Measurements from ENCODE around the gene ENPP3.
A peak's percentile ranks its signal among the peaks of the same experiment; 100 is the strongest.

The ENPP3 gene

DNA sequence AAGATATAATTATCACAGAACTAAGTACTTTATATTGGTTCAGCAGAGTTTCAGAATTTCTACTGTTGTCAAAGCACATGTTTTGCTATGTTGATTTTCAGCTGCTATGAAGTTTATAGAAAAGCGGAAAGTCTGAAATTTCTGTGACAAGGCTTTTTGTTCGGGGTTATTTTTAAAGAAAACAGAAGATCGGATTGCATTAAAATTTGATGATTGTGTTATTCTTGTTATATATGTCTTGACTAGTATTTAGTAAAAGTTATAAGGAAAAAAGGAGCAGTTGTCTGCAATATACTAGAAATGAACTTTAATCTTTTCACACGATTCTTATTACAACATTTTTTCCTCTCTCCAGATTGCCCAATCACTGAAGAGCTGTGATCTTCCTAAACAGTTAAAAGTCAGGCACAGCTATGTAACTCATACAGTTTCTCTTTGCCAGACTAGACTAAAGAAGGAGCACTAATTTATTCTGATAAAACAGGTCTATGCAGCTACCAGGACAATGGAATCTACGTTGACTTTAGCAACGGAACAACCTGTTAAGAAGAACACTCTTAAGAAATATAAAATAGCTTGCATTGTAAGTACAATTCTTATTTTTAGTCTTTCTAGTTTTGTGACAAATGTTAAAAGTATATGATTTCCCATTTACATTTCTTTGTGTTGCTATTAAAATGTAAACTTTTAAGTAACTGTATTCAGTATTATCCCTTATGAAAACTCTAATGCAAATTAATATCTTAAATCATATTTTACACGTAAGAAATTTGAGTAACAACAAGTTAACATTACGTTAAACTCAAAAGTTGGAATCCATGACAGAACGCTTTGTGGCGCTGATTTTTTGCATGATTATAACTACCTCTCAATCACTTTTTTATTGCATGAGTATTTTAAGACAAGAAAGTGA lies at the start of gene ENPP3:
Gene ENPP3, plus strand, starts transcription at position 423 of the 913 bp plus-strand sequence. Its CDS starts 83 bp downstream, at position 506.
- no peak within 1 kb of the TSS for H3K4me3 ChIP-seq (ENCODE audit: low read length)
- no peak for DNase-seq (ENCODE audit: low read depth)
- TF ChIP-seq, protein P1, sequence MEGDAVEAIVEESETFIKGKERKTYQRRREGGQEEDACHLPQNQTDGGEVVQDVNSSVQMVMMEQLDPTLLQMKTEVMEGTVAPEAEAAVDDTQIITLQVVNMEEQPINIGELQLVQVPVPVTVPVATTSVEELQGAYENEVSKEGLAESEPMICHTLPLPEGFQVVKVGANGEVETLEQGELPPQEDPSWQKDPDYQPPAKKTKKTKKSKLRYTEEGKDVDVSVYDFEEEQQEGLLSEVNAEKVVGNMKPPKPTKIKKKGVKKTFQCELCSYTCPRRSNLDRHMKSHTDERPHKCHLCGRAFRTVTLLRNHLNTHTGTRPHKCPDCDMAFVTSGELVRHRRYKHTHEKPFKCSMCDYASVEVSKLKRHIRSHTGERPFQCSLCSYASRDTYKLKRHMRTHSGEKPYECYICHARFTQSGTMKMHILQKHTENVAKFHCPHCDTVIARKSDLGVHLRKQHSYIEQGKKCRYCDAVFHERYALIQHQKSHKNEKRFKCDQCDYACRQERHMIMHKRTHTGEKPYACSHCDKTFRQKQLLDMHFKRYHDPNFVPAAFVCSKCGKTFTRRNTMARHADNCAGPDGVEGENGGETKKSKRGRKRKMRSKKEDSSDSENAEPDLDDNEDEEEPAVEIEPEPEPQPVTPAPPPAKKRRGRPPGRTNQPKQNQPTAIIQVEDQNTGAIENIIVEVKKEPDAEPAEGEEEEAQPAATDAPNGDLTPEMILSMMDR (conservative IDR thresholded peaks at IDR 0.05; ENCODE audit: low read depth, low read length), result no peak

DNA sequence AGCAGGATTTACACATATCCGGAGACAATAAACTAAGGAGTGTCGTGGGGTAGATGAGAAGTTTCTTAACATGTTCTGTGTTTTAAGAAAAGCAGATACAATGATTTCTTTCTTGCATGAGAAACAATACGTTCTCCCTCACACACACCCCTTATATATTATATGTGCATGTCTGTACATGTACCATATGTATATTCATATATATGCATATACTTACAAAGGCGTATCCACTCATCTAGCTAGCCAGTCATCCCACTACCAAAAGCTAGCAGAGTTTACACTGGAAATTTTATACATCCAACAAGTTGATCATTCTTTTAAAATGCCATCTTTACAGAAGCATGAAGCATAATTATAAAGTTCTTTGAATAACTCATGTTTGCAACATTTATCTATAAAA lies 49.2 kb upstream of the ENPP3 start:
- no peak for DNase-seq (ENCODE audit: low read depth)
- TF ChIP-seq, protein P1 (conservative IDR thresholded peaks at IDR 0.05; ENCODE audit: low read depth, low read length), result no peak
- H3K4me3 ChIP-seq (ENCODE audit: low read length), result no peak overlapping the region

GRCh38 chr6:131588643-131589042 lies 48.5 kb upstream of the ENPP3 start:
- TF ChIP-seq, protein P1 (conservative IDR thresholded peaks at IDR 0.05; ENCODE audit: low read depth, low read length), result no peak

GRCh38 chr6:131592935-131593334 lies 44.2 kb upstream of the ENPP3 start:
- no peak for DNase-seq (ENCODE audit: low read depth)
- TF ChIP-seq, protein P1 (conservative IDR thresholded peaks at IDR 0.05; ENCODE audit: low read depth, low read length), result no peak
- H3K4me3 ChIP-seq (ENCODE audit: low read length), result no peak overlapping the region

More at GRCh38 chr6:131588643-131589042, 48.5 kb upstream of the ENPP3 start:
- no peak overlapping the region for H3K4me3 ChIP-seq (ENCODE audit: low read length)
- DNase-seq (ENCODE audit: low read depth), result no peak

- H3K4me3 ChIP-seq (ENCODE audit: low read length), result no peak overlapping the region
- TF ChIP-seq, protein P1 (conservative IDR thresholded peaks at IDR 0.05; ENCODE audit: low read depth, low read length), result no peak
- no peak for DNase-seq (ENCODE audit: low read depth)
These were observed 43.0 kb upstream of the ENPP3 start for GRCh38 chr6:131594074-131594473.

GRCh38 chr6:131597446-131597845 lies 39.7 kb upstream of the ENPP3 start:
- TF ChIP-seq, protein P1 (conservative IDR thresholded peaks at IDR 0.05; ENCODE audit: low read depth, low read length), result peak; percentile 45
- DNase-seq (ENCODE audit: low read depth), result no peak
- no peak overlapping the region for H3K4me3 ChIP-seq (ENCODE audit: low read length)

DNA sequence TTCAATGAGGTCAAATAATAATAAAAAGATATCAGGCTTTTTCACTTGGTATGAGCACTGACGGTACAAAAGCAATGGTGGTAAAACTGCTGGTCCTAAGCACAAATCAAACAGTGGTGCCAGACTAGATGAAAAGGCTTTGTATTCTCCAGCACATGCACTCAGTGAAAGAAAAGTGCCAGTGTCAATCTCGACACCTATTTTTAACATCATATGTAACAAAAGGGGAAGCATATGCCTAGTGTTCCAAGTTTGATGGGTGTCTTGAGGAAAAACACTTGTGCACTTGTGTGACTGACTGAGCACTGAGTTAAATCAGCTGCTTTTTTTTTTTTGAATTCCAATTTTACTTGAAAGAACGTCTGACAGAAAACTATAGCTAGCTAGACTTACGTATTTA lies 36.4 kb upstream of the ENPP3 start:
- TF ChIP-seq, protein P1 (conservative IDR thresholded peaks at IDR 0.05; ENCODE audit: low read depth, low read length), result no peak
- H3K4me3 ChIP-seq (ENCODE audit: low read length), result no peak overlapping the region
- no peak for DNase-seq (ENCODE audit: low read depth)

Measured in retinal pigment epithelial cell (primary cell).